Measurements from ENCODE around the gene CD151.
A peak's percentile ranks its signal among the peaks of the same experiment; 100 is the strongest.

Gene CD151

GRCh38 chr11:843818-844692, 11.3 kb downstream of the CD151 start:
- no peak for DNase-seq

GRCh38 chr11:844693-845644, 12.2 kb downstream of the CD151 start:
- DNase-seq, result peak; percentile 59

- DNase-seq, result no peak
Measured at GRCh38 chr11:845872-846495, 13.2 kb downstream of the CD151 start.

GRCh38 chr11:846496-847098, 13.8 kb downstream of the CD151 start:
- no peak for DNase-seq

- DNase-seq, result no peak
Measured at GRCh38 chr11:847876-848275, 15.1 kb downstream of the CD151 start.

GRCh38 chr11:848380-848931, 15.7 kb downstream of the CD151 start:
- DNase-seq, result no peak

- no peak for DNase-seq
Measured at GRCh38 chr11:849104-849824, 16.5 kb downstream of the CD151 start.

- DNase-seq, result no peak
Measured at GRCh38 chr11:849951-850774, 17.4 kb downstream of the CD151 start.

- DNase-seq, result no peak
Measured at GRCh38 chr11:850775-851763, 18.3 kb downstream of the CD151 start.

GRCh38 chr11:852762-853161, 20.0 kb downstream of the CD151 start:
- no peak for DNase-seq

- no peak for DNase-seq
Measured at GRCh38 chr11:853682-854448, 21.1 kb downstream of the CD151 start.

GRCh38 chr11:854601-855329, 22.0 kb downstream of the CD151 start:
- no peak for DNase-seq

- DNase-seq, result no peak
Measured at GRCh38 chr11:855330-855674, 22.6 kb downstream of the CD151 start.

- DNase-seq, result no peak
Measured at GRCh38 chr11:855796-856195, 23.0 kb downstream of the CD151 start.

GRCh38 chr11:856397-856796, 23.6 kb downstream of the CD151 start:
- no peak for DNase-seq

- no peak for DNase-seq
Measured at GRCh38 chr11:858053-858761, 25.5 kb downstream of the CD151 start.

GRCh38 chr11:858762-859339, 26.1 kb downstream of the CD151 start:
- DNase-seq, result no peak

All from NCI-H1694 treated with DMSO at 0.1 percent for 48 hours (cell line).